ENCODE results near the gene TENM4.

Gene TENM4

GRCh38 chr11:79440571-79441460 is at the start of gene TENM4:
Gene TENM4, minus strand, starts transcription at chr11:79441030. Its CDS starts 371,086 bp downstream, at chr11:79069944.
- no peak for TF ChIP-seq POLR2A (IDR thresholded peaks at IDR 0.05; ENCODE audit: low read depth, low read length)
- FAIRE-seq (peak; percentile 33), DNase-seq (ENCODE audit: insufficient read length, low spot score) (peak; percentile 74)

GRCh38 chr11:79488286-79488685 is 47.5 kb upstream of the TENM4 start:
- FAIRE-seq (no peak), DNase-seq (ENCODE audit: insufficient read length, low spot score) (no peak)
- TF ChIP-seq POLR2A (IDR thresholded peaks at IDR 0.05; ENCODE audit: low read depth, low read length): no peak

GRCh38 chr11:79487412-79487811 is 46.6 kb upstream of the TENM4 start:
- FAIRE-seq: no peak
- TF ChIP-seq POLR2A (IDR thresholded peaks at IDR 0.05; ENCODE audit: low read depth, low read length): no peak
- no peak for DNase-seq (ENCODE audit: insufficient read length, low spot score)

- FAIRE-seq: no peak
These were observed 45.6 kb upstream of the TENM4 start for GRCh38 chr11:79486242-79486984.

GRCh38 chr11:79485694-79486093 is 44.9 kb upstream of the TENM4 start:
- no peak for TF ChIP-seq POLR2A (IDR thresholded peaks at IDR 0.05; ENCODE audit: low read depth, low read length)
- no peak for DNase-seq (ENCODE audit: insufficient read length, low spot score)
- FAIRE-seq: no peak

More at GRCh38 chr11:79486242-79486984, 45.6 kb upstream of the TENM4 start:
- no peak for TF ChIP-seq POLR2A (IDR thresholded peaks at IDR 0.05; ENCODE audit: low read depth, low read length)
- no peak for DNase-seq (ENCODE audit: insufficient read length, low spot score)

- TF ChIP-seq POLR2A (IDR thresholded peaks at IDR 0.05; ENCODE audit: low read depth, low read length): no peak
- DNase-seq (ENCODE audit: insufficient read length, low spot score): no peak
- FAIRE-seq: no peak
These were observed 44.0 kb upstream of the TENM4 start for GRCh38 chr11:79484872-79485271.

- no peak for DNase-seq (ENCODE audit: insufficient read length, low spot score)
- no peak for TF ChIP-seq POLR2A (IDR thresholded peaks at IDR 0.05; ENCODE audit: low read depth, low read length)
- FAIRE-seq: no peak
These were observed 42.0 kb upstream of the TENM4 start for GRCh38 chr11:79482800-79483199.

GRCh38 chr11:79481795-79482194 is 41.0 kb upstream of the TENM4 start:
- DNase-seq (ENCODE audit: insufficient read length, low spot score) (no peak), FAIRE-seq (no peak)
- no peak for TF ChIP-seq POLR2A (IDR thresholded peaks at IDR 0.05; ENCODE audit: low read depth, low read length)

GRCh38 chr11:79480864-79481263 is 40.0 kb upstream of the TENM4 start:
- no peak for TF ChIP-seq POLR2A (IDR thresholded peaks at IDR 0.05; ENCODE audit: low read depth, low read length)
- DNase-seq (ENCODE audit: insufficient read length, low spot score) (no peak), FAIRE-seq (no peak)

GRCh38 chr11:79472819-79473529 is 32.1 kb upstream of the TENM4 start:
- no peak for DNase-seq (ENCODE audit: insufficient read length, low spot score)
- FAIRE-seq: no peak
- no peak for TF ChIP-seq POLR2A (IDR thresholded peaks at IDR 0.05; ENCODE audit: low read depth, low read length)

- no peak for FAIRE-seq
- no peak for TF ChIP-seq POLR2A (IDR thresholded peaks at IDR 0.05; ENCODE audit: low read depth, low read length)
- DNase-seq (ENCODE audit: insufficient read length, low spot score): no peak
These were observed 30.4 kb upstream of the TENM4 start for GRCh38 chr11:79471071-79471844.

GRCh38 chr11:79470161-79470560 is 29.3 kb upstream of the TENM4 start:
- no peak for TF ChIP-seq POLR2A (IDR thresholded peaks at IDR 0.05; ENCODE audit: low read depth, low read length)
- DNase-seq (ENCODE audit: insufficient read length, low spot score): no peak
- no peak for FAIRE-seq

- no peak for TF ChIP-seq POLR2A (IDR thresholded peaks at IDR 0.05; ENCODE audit: low read depth, low read length)
- DNase-seq (ENCODE audit: insufficient read length, low spot score): no peak
- no peak for FAIRE-seq
These were observed 26.9 kb upstream of the TENM4 start for GRCh38 chr11:79467761-79468160.

Data from H54 (cell line).